Right ventricle myocardium inferior (tissue), 1 donor: ENCODE data around the gene FAM114A2. TPM values are rescaled to one million over a fixed set of nuclear protein-coding genes. Genes with fewer than 3 reads are reported as not detected.
"Not testable (repeated sequence)": the region's sequence is repeated elsewhere in the genome, so short reads cannot be mapped to it uniquely, and the experiment has no call there.

Source experiments
- ATAC-seq: fragments of 200-7000 bp; cut with Tn5 transposase; one replicate; pipeline ENCODE4 v1.9.1; 2020; ENCODE audit warnings: mild to moderate bottlenecking, moderate library complexity
- DNase-seq: peaks from one replicate; pipeline ENCODE4 v3.0.0; 2021; ENCODE audit errors: missing footprints
- intact Hi-C: fragments of 100-400 bp; cut with DNase I; formaldehyde crosslinking; loops from one replicate; pipeline ENCODE4 v1.11.0; 2022
- total RNA-seq: library from RNA; stranded (reverse); fragmentation: NEBNext Ultra II Directional; extraction: Animal tissue kit (Norgen Biotek cat#: 25700); gene quantifications from one replicate; pipeline ENCODE4 v1.2.1, GENCODE V29; 2021
- donor health status: DM: no; HTN: yes; CAD: no; lungs with severe emphysema.

FAM114A2 gene
- total RNA-seq, 1 donor from 2014 or later: 34.9 TPM

GRCh38 chr5:154058055-154059038 lies 19.6 kb upstream of the FAM114A2 start:
- no peak for DNase-seq
- no peak for ATAC-seq
- intact Hi-C loops: no loop called here

- no peak for DNase-seq
- intact Hi-C loops: no loop called here
- no peak for ATAC-seq
These were observed 16.5 kb upstream of the FAM114A2 start for GRCh38 chr5:154055201-154055600.

DNA sequence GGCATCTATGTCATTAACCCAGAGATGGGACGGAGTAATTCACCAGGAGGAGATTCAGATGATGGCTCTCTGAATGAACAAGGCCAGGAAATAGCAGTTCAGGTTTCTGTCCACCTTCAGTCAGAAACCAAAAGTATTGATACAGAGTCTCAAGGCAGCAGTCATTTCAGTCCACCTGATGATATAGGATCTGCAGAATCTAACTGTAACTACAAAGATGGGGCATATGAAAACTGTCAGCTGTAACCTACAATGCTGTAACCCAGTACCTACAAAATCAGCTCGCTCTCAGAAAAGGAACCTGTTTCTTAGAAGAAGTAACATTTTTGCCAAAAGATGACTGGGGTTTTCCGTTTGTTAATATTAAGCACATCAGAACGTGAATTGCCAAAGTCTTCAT lies 14.8 kb upstream of the FAM114A2 start:
- intact Hi-C loops: no loop called here
- ATAC-seq (no peak), DNase-seq (no peak)

GRCh38 chr5:154049636-154050035 lies 10.9 kb upstream of the FAM114A2 start:
- ATAC-seq: no peak
- no peak for DNase-seq
- intact Hi-C loops: no loop called here

GRCh38 chr5:154047324-154047723 lies 8.6 kb upstream of the FAM114A2 start:
- DNase-seq (no peak), ATAC-seq (no peak)
- intact Hi-C loops: no loop called here

DNA sequence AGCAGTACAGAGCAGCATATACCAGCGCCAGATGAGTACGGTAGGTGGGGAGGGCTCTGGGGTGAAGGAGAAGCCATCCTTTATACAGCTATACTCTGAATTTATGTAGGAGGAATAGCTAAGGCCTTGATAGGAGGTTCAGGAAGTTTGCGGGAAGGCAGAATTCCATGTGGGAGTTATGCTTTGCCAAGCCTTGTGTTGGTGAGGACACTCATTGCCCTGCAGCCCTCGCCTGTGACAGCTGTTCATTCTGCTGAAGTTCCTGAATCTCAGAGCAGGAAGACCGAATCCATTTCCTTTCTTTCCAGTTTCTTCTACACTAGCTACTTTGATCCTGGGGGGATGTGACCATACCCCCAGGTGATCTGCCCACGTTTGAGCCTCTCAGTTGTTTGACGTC lies 7.8 kb upstream of the FAM114A2 start:
- no peak for ATAC-seq
- DNase-seq: no peak

DNA sequence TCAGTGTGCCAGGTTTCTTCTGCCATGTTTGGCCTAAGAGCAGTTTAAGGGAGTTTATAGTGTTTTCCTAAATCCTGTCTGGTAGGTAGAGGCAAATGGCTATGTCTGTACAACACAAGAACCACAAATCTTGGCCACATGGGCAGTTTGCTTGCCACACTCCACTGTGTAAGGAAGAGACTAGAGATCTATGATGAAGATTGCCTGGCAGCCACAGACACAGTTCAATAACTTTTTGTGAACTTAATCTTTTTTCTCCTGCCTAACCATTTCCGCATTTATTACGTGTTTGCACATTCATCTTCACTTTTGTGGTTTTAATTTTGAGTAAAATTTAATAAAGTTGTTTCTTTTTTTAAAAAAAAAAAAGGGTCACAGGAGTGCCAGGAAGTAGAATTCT lies 5.9 kb upstream of the FAM114A2 start:
- intact Hi-C loops: no loop called here
- DNase-seq (no peak), ATAC-seq (no peak)

More for the DNA sequence above, 7.8 kb upstream of the FAM114A2 start:
- intact Hi-C loops: no loop called here

DNA sequence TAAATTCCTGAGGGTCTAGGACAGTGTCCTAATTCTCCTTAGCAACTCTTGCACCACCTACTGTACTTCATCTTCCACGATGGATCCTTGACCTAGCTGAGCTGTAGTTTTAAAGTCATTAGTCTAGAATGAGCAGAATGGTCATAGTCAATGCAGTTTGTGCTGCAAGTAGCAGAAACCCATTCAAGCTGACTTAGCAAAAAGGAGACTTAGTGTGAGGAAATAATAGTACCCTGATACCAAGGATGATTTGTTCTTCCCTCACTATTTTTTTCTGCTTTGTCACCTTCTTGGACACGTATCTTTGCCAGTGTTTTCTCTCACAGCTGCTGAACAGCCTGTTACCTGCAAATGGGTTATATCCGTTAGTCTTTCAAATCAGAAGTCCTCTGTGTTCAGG lies 5.4 kb upstream of the FAM114A2 start:
- intact Hi-C loops: no loop called here
- DNase-seq: no peak
- ATAC-seq: no peak

DNA sequence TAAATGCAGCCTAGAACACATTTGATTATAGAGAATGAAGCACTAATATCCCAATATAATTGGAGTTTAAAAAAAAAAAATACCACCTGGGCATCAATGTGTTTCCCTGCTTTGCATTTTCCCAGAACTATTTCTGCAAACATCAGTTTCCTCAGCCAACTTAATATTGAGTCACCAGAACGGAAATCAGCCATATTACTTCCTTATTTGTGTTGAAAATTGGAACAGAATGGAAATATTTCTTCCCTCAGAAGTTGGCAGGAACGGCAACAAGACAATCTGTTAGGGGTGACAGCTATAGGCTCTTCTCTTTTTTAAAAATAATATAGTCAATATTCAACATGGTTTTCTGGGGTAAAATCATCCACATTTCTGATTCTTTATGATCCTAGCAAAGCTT lies 4.1 kb upstream of the FAM114A2 start:
- ATAC-seq: no peak
- intact Hi-C loops: no loop called here
- DNase-seq: no peak

DNA sequence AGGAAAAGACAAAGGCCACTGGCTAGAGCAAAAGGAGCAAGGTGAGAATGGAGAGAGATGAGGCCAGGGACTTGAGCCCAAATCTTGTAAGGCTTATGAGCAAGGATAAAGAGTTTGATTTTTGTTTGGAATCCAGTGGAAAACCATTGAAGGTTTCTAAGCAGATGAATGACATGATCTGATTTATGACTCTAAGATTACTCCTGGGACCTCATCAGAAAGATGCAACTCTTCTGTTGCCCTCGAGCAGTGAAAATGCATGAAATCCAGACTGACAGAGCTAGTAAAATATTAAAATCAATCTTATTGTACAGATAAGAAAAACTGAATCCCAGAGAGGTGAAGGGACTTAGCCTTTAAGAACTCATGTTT lies 734 bp upstream of the FAM114A2 start:
- no peak for ATAC-seq
- DNase-seq: no peak
- intact Hi-C loops: loop anchor here (5.0 kb wide), 1 partner anchor 37 kb away; no protein-coding TSS in a partner anchor

- DNase-seq (no peak), ATAC-seq (peak; percentile 40)
- intact Hi-C loops: loop anchor here (5.0 kb wide), 1 partner anchor 36 kb away; no protein-coding TSS in a partner anchor
These were observed 426 bp downstream of the FAM114A2 start for GRCh38 chr5:154038261-154038706.

DNA sequence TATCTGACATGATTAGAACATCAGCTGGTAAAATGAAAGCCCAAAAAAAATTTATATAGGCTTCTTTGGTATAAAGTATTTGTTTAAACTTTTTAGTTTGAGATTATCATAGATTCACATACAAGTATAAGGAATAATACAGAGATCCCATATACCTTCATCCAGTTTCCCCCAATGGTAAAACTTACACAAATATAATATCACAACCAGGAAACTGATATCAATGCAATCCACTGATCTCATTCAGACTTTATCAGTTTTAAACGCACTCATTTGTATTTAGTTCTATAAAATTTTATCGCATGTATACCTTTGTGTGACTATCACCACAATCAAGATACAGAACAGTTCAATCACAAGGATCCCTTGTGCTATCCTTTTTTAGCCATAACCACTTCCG lies 3.8 kb downstream of the FAM114A2 start:
- ATAC-seq: no peak
- no peak for DNase-seq
- intact Hi-C loops: loop anchor here (5.0 kb wide), 1 partner anchor 33 kb away; no protein-coding TSS in a partner anchor

DNA sequence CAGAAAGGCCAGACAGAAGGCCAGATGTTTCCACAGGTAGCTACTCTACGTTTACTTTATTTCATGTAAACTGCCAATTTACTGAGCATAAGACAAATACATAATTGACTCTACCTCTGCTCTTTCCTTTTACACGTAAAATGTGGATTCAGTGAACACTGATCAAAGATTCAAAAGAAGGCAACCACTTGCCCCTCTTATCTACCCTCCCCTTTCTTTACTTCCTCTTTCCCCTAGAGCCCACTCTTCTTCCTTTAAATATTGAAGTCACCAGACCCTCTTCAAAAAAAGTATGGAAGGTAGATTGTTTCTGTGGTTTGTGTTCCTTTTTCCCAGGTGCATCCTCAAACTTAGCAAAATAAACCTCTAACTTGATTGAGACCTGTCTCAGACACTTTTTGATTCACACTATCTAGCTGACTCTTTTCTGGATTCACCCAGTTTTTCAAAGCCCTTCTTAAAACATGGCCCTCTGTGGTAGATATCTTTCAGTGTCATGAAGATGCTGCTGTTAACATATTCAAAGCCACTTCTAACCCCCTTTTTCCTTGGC lies 6.7 kb downstream of the FAM114A2 start:
- intact Hi-C loops: no loop called here
- DNase-seq (no peak), ATAC-seq (no peak)

- no peak for ATAC-seq
- DNase-seq: no peak
- intact Hi-C loops: no loop called here
These were observed 12.8 kb downstream of the FAM114A2 start for GRCh38 chr5:154025951-154026350.

GRCh38 chr5:154018919-154019318 lies 19.8 kb downstream of the FAM114A2 start:
- DNase-seq, ATAC-seq, intact Hi-C loops: not testable (repeated sequence)

GRCh38 chr5:154015071-154015693 lies 23.5 kb downstream of the FAM114A2 start:
- intact Hi-C loops: no loop called here
- ATAC-seq (no peak), DNase-seq (no peak)

DNA sequence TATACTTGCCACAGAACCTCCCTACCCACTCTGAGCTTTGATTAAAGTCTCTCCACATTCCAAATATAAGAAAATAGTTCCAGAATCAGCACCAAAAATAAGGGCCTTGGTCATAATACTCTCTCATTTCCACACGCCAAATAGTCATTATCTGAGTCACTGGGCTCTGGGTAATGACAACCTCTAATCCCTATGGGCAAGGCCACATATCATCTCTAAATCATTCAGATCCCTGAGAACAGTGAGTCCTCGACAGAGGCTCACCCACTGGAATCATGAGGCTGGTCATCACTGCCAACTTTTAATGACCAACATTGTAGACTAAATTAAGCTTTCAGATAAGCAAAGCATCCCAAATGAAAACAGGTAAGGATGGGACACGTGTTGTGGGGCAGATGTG lies 28.1 kb downstream of the FAM114A2 start:
- DNase-seq: peak; percentile 18
- intact Hi-C loops: no loop called here
- peak; percentile 50 for ATAC-seq

DNA sequence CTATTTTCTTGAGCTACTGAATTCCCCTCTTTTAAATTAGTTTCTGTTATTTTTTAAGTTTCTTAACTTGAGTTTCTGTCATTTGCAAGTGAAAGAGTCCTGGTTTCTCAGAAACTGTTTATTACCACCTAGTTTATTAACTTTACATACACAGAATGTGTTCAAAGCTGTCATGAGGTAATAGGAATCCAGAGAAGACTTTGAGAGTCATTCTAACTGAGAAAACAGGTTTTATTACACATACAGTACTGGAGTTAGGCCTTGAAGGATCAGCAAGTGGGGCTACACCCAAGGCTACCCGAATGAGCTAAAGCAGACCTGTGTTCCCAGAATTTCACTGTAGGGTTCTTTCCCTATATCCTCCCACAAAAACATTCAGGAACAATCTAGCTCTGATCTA lies 33.1 kb downstream of the FAM114A2 start:
- ATAC-seq: no peak
- no peak for DNase-seq
- intact Hi-C loops: no loop called here

DNA sequence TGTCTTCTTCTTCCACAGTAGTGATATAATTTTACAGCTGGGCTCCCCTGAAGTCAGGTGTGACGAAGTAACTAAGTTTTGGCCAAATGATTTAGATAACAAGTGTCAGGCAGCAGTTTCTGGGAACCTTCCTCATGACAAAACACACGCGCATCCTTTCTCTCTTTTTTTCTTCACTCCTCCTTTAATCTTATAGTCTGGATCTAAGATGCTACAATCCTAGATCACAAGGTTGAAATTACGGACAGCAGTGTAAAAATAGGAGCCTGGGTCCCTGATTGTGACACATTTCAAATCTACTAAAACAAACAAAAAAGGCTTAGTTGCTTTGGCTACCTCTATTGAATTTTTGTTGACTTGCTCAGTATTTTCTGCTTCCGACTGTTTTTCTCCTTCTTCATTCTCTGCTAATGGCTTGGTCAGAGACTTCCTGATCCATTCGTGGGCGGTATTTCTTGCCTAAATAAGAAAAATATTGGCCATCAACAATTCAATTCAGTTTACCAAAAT lies 36.1 kb downstream of the FAM114A2 start:
- intact Hi-C loops: loop anchor here (5.0 kb wide), 1 partner anchor 35 kb away; the partner anchor contains the start of genes FAM114A2 and MFAP3
- ATAC-seq (peak; percentile 36), DNase-seq (no peak)
